Esophagus squamous epithelium (tissue), 5 donors: ENCODE results near the gene SYP. TPM values are rescaled to one million over a fixed set of nuclear protein-coding genes. Genes with fewer than 3 reads are reported as not detected.

Experiments used
- DNase-seq: peaks from one replicate; lab custom pipeline; 2025; lab: John Stamatoyannopoulos, UW
- H3K27ac ChIP-seq, 4 donors: fragments of 200-600 bp; sonication (generic); one replicate each; pipeline ENCODE4 v1.5.1; 2016 to 2019; ENCODE audit warnings: mild to moderate bottlenecking in 1 of 4
- H3K27me3 ChIP-seq, 4 donors: fragments of 200-600 bp; sonication (generic); 1 replicate in 3 of 4; 2 replicates in 1 of 4; pipeline versions ENCODE4 v1.5.1 to v1.6.0; 2017 to 2021; ENCODE audit warnings: antibody characterized with exemption in 1 of 4
- H3K36me3 ChIP-seq, 3 donors: fragments of 200-600 bp; sonication (generic); one replicate each; pipeline ENCODE4 v1.5.1; 2016 to 2019
- H3K4me1 ChIP-seq, 3 donors: fragments of 200-600 bp; sonication (generic); one replicate each; pipeline ENCODE4 v1.5.1; 2017 to 2019
- H3K4me3 ChIP-seq, 4 donors: fragments of 200-600 bp; sonication (generic); 1 replicate in 3 of 4; 2 replicates in 1 of 4; pipeline ENCODE4 v1.5.1; 2016 to 2019; ENCODE audit warnings: mild to moderate bottlenecking in 2 of 4, moderate library complexity in 1 of 4
- H3K9me3 ChIP-seq, 3 donors: fragments of 200-600 bp; sonication (generic); one replicate each; pipeline ENCODE4 v1.5.1; 2016 to 2019
- CTCF ChIP-seq, 6 experiments: fragments of 450-650 bp in 4 of 6; fragments of 200-600 bp in 2 of 6; sonication (generic) in 2 of 6; IDR thresholded peaks; one replicate each; pipeline ENCODE4 v1.5.1; 2016 to 2019; ENCODE audit warnings: antibody characterized with exemption in 6 of 6, mild to moderate bottlenecking in 4 of 6, moderate library complexity in 4 of 6
- POLR2A ChIP-seq, 4 donors: fragments of 450-650 bp; IDR thresholded peaks; one replicate each; pipeline ENCODE4 v1.6.1; 2017; ENCODE audit warnings: antibody characterized with exemption in 4 of 4, mild to moderate bottlenecking in 4 of 4, moderate library complexity in 3 of 4
- WGBS, 2 donors: methylation state at CpG; one replicate each; pipeline ENCODE4 v1.1.5; 2018; 5-methylcytosine and 5-hydroxymethylcytosine counted together
- intact Hi-C: fragments of 100-400 bp; cut with DNase I; formaldehyde crosslinking; loops from one replicate; pipeline ENCODE4 v1.15.0; 2022
- total RNA-seq, 4 donors: library from RNA; depleted of rRNA; stranded (reverse); fragments of >200 nt; gene quantifications; one replicate each; pipeline ENCODE4 v1.1.0, GENCODE V29; 2016
- donor health status: DM: yes; HTN: yes; CAD: no.

The SYP gene
- total RNA-seq, 4 donors from 2014 or later, result 0.15 to 0.57 (median 0.37) TPM

GRCh38 chrX:49197543-49198087, 2.4 kb downstream of the SYP start:
- no peak for DNase-seq
- intact Hi-C loops, result loop anchor here (5.0 kb wide), 1 partner anchor 70 kb away; the partner anchor contains the start of gene PPP1R3F
- Histone ChIP-seq H3K9me3 (no peaks in the 10 kb centered on the region), H3K27me3 (no peaks in the 10 kb centered on the region), H3K36me3 (no peaks in the 10 kb centered on the region), H3K4me3 (no peak overlapping the region), H3K27ac (no peak overlapping the region), H3K4me1 (peaks cover 0 to 12% (median 3%) of the 10 kb centered on the region in 3 donors)
- 40 to 83% methylated on average over 1 to 12 of the region's 13 CpGs for WGBS, 2 donors
- no peak for TF ChIP-seq POLR2A (IDR thresholded peaks at IDR 0.05)
- no peak for TF ChIP-seq CTCF (IDR thresholded peaks at IDR 0.05)

GRCh38 chrX:49193542-49193964, 6.4 kb downstream of the SYP start:
- Histone ChIP-seq H3K36me3 (no peaks in the 10 kb centered on the region), H3K27me3 (no peaks in the 10 kb centered on the region), H3K4me1 (peaks cover 0 to 31% (median 3%) of the 10 kb centered on the region in 3 donors), H3K4me3 (no peak overlapping the region), H3K27ac (no peak overlapping the region), H3K9me3 (no peaks in the 10 kb centered on the region)
- WGBS, 2 donors, result 71 to 74% methylated on average over 2 of the region's 2 CpGs
- no peak for DNase-seq
- TF ChIP-seq POLR2A (IDR thresholded peaks at IDR 0.05), result no peak
- no peak for TF ChIP-seq CTCF (IDR thresholded peaks at IDR 0.05)
- intact Hi-C loops, result no loop called here

- TF ChIP-seq POLR2A (IDR thresholded peaks at IDR 0.05) (no peak), CTCF (IDR thresholded peaks at IDR 0.05) (peak; percentile 25 to 51 (median 38))
- WGBS, 2 donors, result 62 to 65% methylated on average over 6 to 10 of the region's 10 CpGs
- Histone ChIP-seq H3K9me3 (no peaks in the 10 kb centered on the region), H3K4me1 (peaks cover 0 to 37% (median 5%) of the 10 kb centered on the region in 3 donors), H3K4me3 (no peak overlapping the region), H3K27ac (no peak overlapping the region), H3K36me3 (no peaks in the 10 kb centered on the region), H3K27me3 (no peaks in the 10 kb centered on the region)
- intact Hi-C loops, result no loop called here
- no peak for DNase-seq
Observed at GRCh38 chrX:49192722-49193328, 7.2 kb downstream of the SYP start.

GRCh38 chrX:49191574-49192011, 8.4 kb downstream of the SYP start:
- intact Hi-C loops, result no loop called here
- no peaks in the 10 kb centered on the region for H3K36me3 ChIP-seq
- peak overlapping the region; percentile 60 to 71 (median 62) for H3K4me3 ChIP-seq
- WGBS, 2 donors, result 5 to 27% methylated on average over 7 to 9 of the region's 34 CpGs
- no peak for DNase-seq
- peak overlapping the region; percentile 88 to 94 (median 90) for H3K27ac ChIP-seq
- peaks cover 0 to 49% (median 5%) of the 10 kb centered on the region in 3 donors for H3K4me1 ChIP-seq
- no peaks in the 10 kb centered on the region for H3K27me3 ChIP-seq
- H3K9me3 ChIP-seq, result no peaks in the 10 kb centered on the region
- TF ChIP-seq POLR2A (IDR thresholded peaks at IDR 0.05) (no peak), CTCF (IDR thresholded peaks at IDR 0.05) (no peak)
